Measurements from ENCODE around the gene CYLD. TPM values are rescaled to one million over a fixed set of nuclear protein-coding genes. Genes with fewer than 3 reads are reported as not detected.

CYLD gene
- total and polyA plus RNA-seq, 2 experiments from 2014 or later: 6.9 to 30.9 TPM

DNA sequence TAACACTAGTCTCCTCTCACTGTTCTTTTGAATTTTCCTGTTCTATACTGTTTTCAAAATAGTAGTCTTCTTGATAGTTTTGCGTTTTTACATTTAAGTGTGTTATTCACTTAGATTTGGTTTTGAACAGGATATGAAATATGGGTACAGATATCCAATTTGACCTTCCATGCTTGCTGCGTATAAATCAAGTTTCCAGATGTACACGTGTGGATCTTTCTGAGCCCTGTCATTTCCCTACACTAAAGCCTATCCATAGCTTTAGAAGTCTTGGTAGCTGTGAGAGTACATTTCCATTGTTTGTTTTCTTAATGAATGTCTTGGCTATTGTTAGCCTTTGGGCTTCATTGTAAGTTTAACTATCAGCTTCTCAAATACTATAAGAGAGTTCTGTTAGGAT, 20.4 kb downstream of the CYLD start:
- no peak overlapping the region for H3K4me3 Mint-ChIP-seq
- H3K4me1 ChIP-seq (ENCODE audit: insufficient read depth): 0 out of 2 replicates have a peak, but pooled peaks cover 4% of the 10 kb centered on the region
- H2AFZ ChIP-seq: no peak overlapping the region
- H3K9me2 ChIP-seq (ENCODE audit: insufficient read depth): no peaks in the 10 kb centered on the region
- H3K27me3 Mint-ChIP-seq (ENCODE audit: insufficient read depth, low read depth, poor library complexity): peaks cover 1% of the 10 kb centered on the region
- ATAC-seq (no peak), DNase-seq (ENCODE audit: low spot score) (no peak)
- no peaks in the 10 kb centered on the region; the same call in 1 of the 2 replicates for H4K20me1 ChIP-seq (replicated peaks; ENCODE audit: insufficient read depth)
- H3K4me3 ChIP-seq: no peak overlapping the region
- H3K4me1 Mint-ChIP-seq: peaks cover 12% of the 10 kb centered on the region
- no peak overlapping the region for H3K27ac ChIP-seq (ENCODE audit: low read depth)
- TF ChIP-seq EZH2 (IDR thresholded peaks at IDR 0.05; ENCODE audit: low read depth, unreplicated experiment) (no peak), ZNF114 (CRISPR knock-in tag; IDR thresholded peaks at IDR 0.05) (no peak), POLR2AphosphoS5 (IDR thresholded peaks at IDR 0.05; ENCODE audit: low read depth) (no peak), EZH2phosphoT487 (IDR thresholded peaks at IDR 0.05; ENCODE audit: unreplicated experiment) (no peak), ZNF331 (CRISPR knock-in tag; IDR thresholded peaks at IDR 0.05; ENCODE audit: low read depth) (no peak), NANOG (IDR thresholded peaks at IDR 0.05; ENCODE audit: borderline replicate concordance) (no peak), CREB1 (CRISPR knock-in tag; IDR thresholded peaks at IDR 0.05; ENCODE audit: low read depth) (no peak), JUNB (IDR thresholded peaks at IDR 0.05; ENCODE audit: unreplicated experiment) (no peak)
- TF ChIP-seq, protein P1, sequence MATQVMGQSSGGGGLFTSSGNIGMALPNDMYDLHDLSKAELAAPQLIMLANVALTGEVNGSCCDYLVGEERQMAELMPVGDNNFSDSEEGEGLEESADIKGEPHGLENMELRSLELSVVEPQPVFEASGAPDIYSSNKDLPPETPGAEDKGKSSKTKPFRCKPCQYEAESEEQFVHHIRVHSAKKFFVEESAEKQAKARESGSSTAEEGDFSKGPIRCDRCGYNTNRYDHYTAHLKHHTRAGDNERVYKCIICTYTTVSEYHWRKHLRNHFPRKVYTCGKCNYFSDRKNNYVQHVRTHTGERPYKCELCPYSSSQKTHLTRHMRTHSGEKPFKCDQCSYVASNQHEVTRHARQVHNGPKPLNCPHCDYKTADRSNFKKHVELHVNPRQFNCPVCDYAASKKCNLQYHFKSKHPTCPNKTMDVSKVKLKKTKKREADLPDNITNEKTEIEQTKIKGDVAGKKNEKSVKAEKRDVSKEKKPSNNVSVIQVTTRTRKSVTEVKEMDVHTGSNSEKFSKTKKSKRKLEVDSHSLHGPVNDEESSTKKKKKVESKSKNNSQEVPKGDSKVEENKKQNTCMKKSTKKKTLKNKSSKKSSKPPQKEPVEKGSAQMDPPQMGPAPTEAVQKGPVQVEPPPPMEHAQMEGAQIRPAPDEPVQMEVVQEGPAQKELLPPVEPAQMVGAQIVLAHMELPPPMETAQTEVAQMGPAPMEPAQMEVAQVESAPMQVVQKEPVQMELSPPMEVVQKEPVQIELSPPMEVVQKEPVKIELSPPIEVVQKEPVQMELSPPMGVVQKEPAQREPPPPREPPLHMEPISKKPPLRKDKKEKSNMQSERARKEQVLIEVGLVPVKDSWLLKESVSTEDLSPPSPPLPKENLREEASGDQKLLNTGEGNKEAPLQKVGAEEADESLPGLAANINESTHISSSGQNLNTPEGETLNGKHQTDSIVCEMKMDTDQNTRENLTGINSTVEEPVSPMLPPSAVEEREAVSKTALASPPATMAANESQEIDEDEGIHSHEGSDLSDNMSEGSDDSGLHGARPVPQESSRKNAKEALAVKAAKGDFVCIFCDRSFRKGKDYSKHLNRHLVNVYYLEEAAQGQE (IDR thresholded peaks at IDR 0.05; ENCODE audit: unreplicated experiment): no peak
- TF ChIP-seq, protein P2, sequence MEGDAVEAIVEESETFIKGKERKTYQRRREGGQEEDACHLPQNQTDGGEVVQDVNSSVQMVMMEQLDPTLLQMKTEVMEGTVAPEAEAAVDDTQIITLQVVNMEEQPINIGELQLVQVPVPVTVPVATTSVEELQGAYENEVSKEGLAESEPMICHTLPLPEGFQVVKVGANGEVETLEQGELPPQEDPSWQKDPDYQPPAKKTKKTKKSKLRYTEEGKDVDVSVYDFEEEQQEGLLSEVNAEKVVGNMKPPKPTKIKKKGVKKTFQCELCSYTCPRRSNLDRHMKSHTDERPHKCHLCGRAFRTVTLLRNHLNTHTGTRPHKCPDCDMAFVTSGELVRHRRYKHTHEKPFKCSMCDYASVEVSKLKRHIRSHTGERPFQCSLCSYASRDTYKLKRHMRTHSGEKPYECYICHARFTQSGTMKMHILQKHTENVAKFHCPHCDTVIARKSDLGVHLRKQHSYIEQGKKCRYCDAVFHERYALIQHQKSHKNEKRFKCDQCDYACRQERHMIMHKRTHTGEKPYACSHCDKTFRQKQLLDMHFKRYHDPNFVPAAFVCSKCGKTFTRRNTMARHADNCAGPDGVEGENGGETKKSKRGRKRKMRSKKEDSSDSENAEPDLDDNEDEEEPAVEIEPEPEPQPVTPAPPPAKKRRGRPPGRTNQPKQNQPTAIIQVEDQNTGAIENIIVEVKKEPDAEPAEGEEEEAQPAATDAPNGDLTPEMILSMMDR (conservative IDR thresholded peaks at IDR 0.05; ENCODE audit: low read depth in 2 of 2): no peak
- H3K9me3 Mint-ChIP-seq: peaks cover 10% of the 10 kb centered on the region; the same call in 2 of the 3 replicates
- no peak overlapping the region for H3K4me2 ChIP-seq
- H3K79me2 ChIP-seq (replicated peaks; ENCODE audit: insufficient read depth): no peaks in the 10 kb centered on the region; the same call in none of the 2 replicates
- no peak overlapping the region for H3K27ac Mint-ChIP-seq
- H3K27me3 ChIP-seq (ENCODE audit: insufficient read depth): no peaks in the 10 kb centered on the region
- H3K36me3 ChIP-seq (ENCODE audit: insufficient read depth): no peaks in the 10 kb centered on the region
- H3K36me3 Mint-ChIP-seq (ENCODE audit: low read depth): peaks cover 19% of the 10 kb centered on the region
- no peaks in the 10 kb centered on the region for H3F3A ChIP-seq (replicated peaks; ENCODE audit: low read depth)

DNA sequence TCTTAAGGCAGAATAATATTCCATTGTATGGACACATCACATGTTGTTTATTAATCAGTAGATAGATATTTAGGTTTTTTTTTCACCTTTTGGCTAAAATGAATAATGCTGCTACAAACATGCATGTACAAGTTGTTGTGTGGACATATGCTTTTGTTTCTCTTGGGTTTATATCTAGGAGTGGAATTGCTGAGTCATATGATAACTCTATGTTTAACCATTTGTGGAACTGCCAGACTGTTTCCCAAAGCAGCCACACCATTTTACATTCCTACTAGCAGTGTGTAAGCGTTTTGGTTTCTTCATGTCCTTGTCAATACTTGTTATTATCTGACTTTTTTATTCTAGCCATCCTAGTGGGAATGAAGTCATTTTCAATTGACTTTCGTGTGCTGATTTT, 21.3 kb downstream of the CYLD start:
- H3K4me3 ChIP-seq: no peak overlapping the region
- Mint-ChIP-seq H3K4me3 (no peak overlapping the region), H3K4me1 (peaks cover 8% of the 10 kb centered on the region), H3K9me3 (peaks cover 10% of the 10 kb centered on the region; the same call in 2 of the 3 replicates), H3K36me3 (ENCODE audit: low read depth) (peaks cover 19% of the 10 kb centered on the region), H3K27ac (no peak overlapping the region; the same call in 1 of the 2 replicates), H3K27me3 (ENCODE audit: insufficient read depth, low read depth, poor library complexity) (peaks cover 1% of the 10 kb centered on the region)
- H2AFZ ChIP-seq: no peak overlapping the region
- no peak for DNase-seq (ENCODE audit: low spot score)
- H3K4me1 ChIP-seq (ENCODE audit: insufficient read depth): 0 out of 2 replicates have a peak, but pooled peaks cover 4% of the 10 kb centered on the region
- no peaks in the 10 kb centered on the region; the same call in none of the 2 replicates for H3K79me2 ChIP-seq (replicated peaks; ENCODE audit: insufficient read depth)
- no peaks in the 10 kb centered on the region for H3K36me3 ChIP-seq (ENCODE audit: insufficient read depth)
- no peaks in the 10 kb centered on the region; the same call in 1 of the 2 replicates for H4K20me1 ChIP-seq (replicated peaks; ENCODE audit: insufficient read depth)
- no peak overlapping the region for H3K4me2 ChIP-seq
- no peaks in the 10 kb centered on the region for H3F3A ChIP-seq (replicated peaks; ENCODE audit: low read depth)
- no peaks in the 10 kb centered on the region for H3K27me3 ChIP-seq (ENCODE audit: insufficient read depth)
- ATAC-seq: no peak
- no peaks in the 10 kb centered on the region for H3K9me2 ChIP-seq (ENCODE audit: insufficient read depth)
- no peak overlapping the region for H3K27ac ChIP-seq (ENCODE audit: low read depth)
- TF ChIP-seq EZH2 (IDR thresholded peaks at IDR 0.05; ENCODE audit: low read depth, unreplicated experiment) (no peak), EZH2phosphoT487 (IDR thresholded peaks at IDR 0.05; ENCODE audit: unreplicated experiment) (no peak), NANOG (IDR thresholded peaks at IDR 0.05; ENCODE audit: borderline replicate concordance) (no peak), STAT1 (IDR thresholded peaks at IDR 0.05; ENCODE audit: unreplicated experiment) (no peak)
- TF ChIP-seq, protein P3, sequence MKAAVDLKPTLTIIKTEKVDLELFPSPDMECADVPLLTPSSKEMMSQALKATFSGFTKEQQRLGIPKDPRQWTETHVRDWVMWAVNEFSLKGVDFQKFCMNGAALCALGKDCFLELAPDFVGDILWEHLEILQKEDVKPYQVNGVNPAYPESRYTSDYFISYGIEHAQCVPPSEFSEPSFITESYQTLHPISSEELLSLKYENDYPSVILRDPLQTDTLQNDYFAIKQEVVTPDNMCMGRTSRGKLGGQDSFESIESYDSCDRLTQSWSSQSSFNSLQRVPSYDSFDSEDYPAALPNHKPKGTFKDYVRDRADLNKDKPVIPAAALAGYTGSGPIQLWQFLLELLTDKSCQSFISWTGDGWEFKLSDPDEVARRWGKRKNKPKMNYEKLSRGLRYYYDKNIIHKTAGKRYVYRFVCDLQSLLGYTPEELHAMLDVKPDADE (IDR thresholded peaks at IDR 0.05): no peak

Measured in GM23338 (cell line).